Vagina (tissue), 2 donors: ENCODE data around the gene CHMP4B.

Experiments
- CTCF ChIP-seq, 3 experiments: fragments of 450-650 bp in 2 of 3; fragments of 200-600 bp in 1 of 3; sonication (generic) in 1 of 3; IDR thresholded peaks; one replicate each; pipeline ENCODE4 v1.5.1; 2017 to 2019; ENCODE audit warnings: antibody characterized with exemption in 3 of 3, mild to moderate bottlenecking in 2 of 3, moderate library complexity in 2 of 3
- POLR2A ChIP-seq, 2 donors: fragments of 450-650 bp; IDR thresholded peaks; one replicate each; pipeline ENCODE4 v1.6.1; 2017; ENCODE audit warnings: antibody characterized with exemption in 2 of 2, mild to moderate bottlenecking in 2 of 2, moderate library complexity in 2 of 2
- POLR2AphosphoS5 ChIP-seq, 2 donors: sonication (generic); formaldehyde crosslinking; IDR thresholded peaks; one replicate each; pipeline ENCODE4 v1.9.0; 2017; ENCODE audit warnings: antibody characterized with exemption in 2 of 2, mild to moderate bottlenecking in 2 of 2, low read depth in 1 of 2; ENCODE audit not compliant: insufficient read depth in 1 of 2

DNA sequence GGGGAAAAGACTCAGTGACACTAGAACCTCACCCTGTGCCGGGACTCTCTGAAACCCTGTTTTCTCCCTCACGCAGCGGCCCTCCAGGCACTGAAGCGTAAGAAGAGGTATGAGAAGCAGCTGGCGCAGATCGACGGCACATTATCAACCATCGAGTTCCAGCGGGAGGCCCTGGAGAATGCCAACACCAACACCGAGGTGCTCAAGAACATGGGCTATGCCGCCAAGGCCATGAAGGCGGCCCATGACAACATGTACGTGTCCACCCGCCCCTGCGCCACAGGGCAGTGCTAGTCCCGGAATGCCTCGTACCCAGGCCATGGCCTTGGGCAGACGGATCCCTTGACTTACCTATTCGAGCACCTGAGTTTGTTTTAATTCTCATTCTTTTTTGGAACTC lies 37.2 kb downstream of the CHMP4B start:
- no peak for TF ChIP-seq POLR2A (IDR thresholded peaks at IDR 0.05)
- TF ChIP-seq POLR2AphosphoS5 (IDR thresholded peaks at IDR 0.05; ENCODE audit: insufficient read depth in 1 of 2, low read depth in 1 of 2) = no peak
- TF ChIP-seq CTCF (IDR thresholded peaks at IDR 0.05) = no peak
